HG03520 (cell line): Measurements from ENCODE around the gene NEMP2.

ENCODE experiments used
- ATAC-seq: cut with Tn5 transposase; IDR thresholded peaks from one replicate; pipeline ENCODE4 v1.9.1; 2021; ENCODE audit warnings: mild to moderate bottlenecking, moderate library complexity; ENCODE audit not compliant: unreplicated experiment

Gene NEMP2

DNA sequence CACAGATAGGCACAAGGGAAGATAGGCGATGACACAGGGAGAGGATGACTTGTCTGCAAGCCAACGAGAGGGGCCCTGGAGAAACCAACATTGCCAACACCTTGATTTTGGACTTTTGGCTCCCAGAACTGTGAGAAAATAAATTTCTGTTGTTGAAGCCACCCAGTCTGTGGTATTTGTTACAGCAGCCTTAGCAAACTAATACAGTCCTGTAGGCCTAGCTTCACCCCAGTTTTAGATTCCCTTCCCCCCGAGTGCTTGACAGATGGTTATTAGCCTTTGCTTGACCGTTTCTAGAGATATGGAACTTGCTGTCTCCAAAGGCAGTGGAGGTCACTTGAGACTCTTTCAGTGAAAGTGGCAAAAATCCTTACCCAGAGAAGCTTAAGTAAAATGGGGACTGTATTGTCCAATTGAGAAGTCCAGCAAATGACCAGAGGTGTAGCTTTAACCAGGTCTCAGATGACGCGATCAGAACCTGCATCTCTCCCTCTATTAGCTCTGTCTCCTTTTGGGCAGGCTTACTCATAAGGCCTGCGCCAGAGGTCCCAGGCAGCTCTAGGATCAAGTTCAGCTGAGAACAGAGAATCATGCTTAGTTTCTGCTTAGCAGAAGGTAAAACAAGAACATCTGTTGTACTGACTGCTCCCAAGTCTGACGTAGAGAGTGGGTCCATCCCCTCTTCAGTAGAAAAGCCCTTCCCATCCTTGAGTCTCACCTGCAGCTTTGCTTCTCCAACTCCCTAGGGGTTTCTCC lies 76.0 kb downstream of the NEMP2 start:
- no peak for ATAC-seq

GRCh38 chr2:190457256-190457655 lies 77.3 kb downstream of the NEMP2 start:
- no peak for ATAC-seq

GRCh38 chr2:190456833-190457232 lies 77.7 kb downstream of the NEMP2 start:
- ATAC-seq = no peak

DNA sequence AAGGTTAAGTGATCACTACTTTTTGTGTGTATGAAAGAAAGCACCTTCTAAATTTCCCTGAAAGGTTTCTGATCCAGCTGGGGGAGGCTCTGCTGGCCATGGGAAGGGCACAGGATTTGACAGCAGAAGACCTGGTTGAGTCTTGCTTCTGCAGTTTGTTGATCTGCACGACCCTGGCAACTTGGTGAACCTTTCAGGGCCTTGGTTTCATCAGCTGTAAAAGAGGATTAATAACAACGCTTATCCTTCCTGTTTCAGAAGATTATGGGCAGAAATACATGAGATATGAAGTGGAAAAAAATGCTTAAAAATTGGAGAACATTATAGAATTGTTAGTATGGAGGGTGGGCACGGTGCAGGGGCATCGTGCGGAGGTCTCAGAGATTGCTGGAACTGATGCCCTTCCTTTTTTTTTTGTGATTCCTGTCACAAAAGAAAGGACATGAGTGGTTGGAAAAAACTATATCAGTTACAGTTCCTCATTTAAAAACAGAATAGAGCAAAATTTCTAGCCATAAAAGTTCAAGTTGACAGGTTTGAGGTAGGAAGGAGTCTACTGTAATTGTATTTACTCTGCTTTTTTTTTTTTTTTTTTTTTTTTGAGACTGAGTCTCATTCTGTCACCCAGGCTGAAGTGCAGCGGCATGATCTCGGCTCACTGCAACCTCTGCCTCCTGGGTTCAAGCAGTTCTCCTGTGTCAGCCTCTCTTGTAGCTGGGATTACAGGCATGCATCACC lies 79.0 kb downstream of the NEMP2 start:
- no peak for ATAC-seq

DNA sequence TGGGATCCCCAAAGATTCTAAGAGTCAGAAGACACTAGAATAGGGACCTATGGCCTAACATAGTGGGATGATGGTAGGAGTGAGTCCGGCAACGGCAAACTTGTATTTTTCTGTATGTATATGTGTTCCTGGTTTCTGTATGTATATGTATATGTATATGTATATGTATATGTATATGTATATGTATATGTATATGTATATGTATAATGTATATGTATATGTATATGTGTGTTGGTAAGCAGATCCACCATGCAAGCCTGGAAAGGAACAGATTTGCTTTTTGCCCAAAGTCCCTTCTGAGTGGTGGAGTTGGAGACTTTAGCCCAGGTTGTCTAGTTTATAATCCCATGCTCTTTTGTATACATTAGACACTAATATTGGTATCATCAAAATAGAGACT lies 79.7 kb downstream of the NEMP2 start:
- no peak for ATAC-seq
